Stimulated activated CD4-positive, alpha-beta T cell treated with anti-CD3 and anti-CD28 coated beads, Interleukin-12 subunit alpha, Interleukin-12 subunit beta, amount 100 ng/mL, for 4 hours (primary cell): Measurements from ENCODE around the gene ANKRD18B.
"Not testable (repeated sequence)": the region's sequence is repeated elsewhere in the genome, so short reads cannot be mapped to it uniquely, and the experiment has no call there.

Experiments used
- DNase-seq: peaks from one replicate; pipeline ENCODE4 v3.0.0-alpha.2; 2020

ANKRD18B gene

GRCh38 chr9:33535541-33535940 is 11.5 kb downstream of the ANKRD18B start:
- no peak for DNase-seq

- DNase-seq = not testable (repeated sequence)
Observed at GRCh38 chr9:33543463-33543862, 19.4 kb downstream of the ANKRD18B start.

- not testable (repeated sequence) for DNase-seq
Observed at GRCh38 chr9:33545715-33546114, 21.7 kb downstream of the ANKRD18B start.

- not testable (repeated sequence) for DNase-seq
Observed at GRCh38 chr9:33548816-33549215, 24.8 kb downstream of the ANKRD18B start.

GRCh38 chr9:33549418-33549817 is 25.4 kb downstream of the ANKRD18B start:
- DNase-seq = not testable (repeated sequence)

GRCh38 chr9:33551183-33551582 is 27.1 kb downstream of the ANKRD18B start:
- not testable (repeated sequence) for DNase-seq

- not testable (repeated sequence) for DNase-seq
Observed at GRCh38 chr9:33552315-33552725, 28.3 kb downstream of the ANKRD18B start.

- DNase-seq = not testable (repeated sequence)
Observed at GRCh38 chr9:33560217-33560616, 36.2 kb downstream of the ANKRD18B start.

- DNase-seq = not testable (repeated sequence)
Observed at GRCh38 chr9:33562196-33562595, 38.1 kb downstream of the ANKRD18B start.

- not testable (repeated sequence) for DNase-seq
Observed at GRCh38 chr9:33567776-33568175, 43.7 kb downstream of the ANKRD18B start.

- DNase-seq = not testable (repeated sequence)
Observed at GRCh38 chr9:33577786-33578185, 53.7 kb downstream of the ANKRD18B start.

- DNase-seq = not testable (repeated sequence)
Observed at GRCh38 chr9:33579996-33580395, 55.9 kb downstream of the ANKRD18B start.

GRCh38 chr9:33582686-33583085 is 58.6 kb downstream of the ANKRD18B start:
- not testable (repeated sequence) for DNase-seq

- DNase-seq = not testable (repeated sequence)
Observed at GRCh38 chr9:33586128-33586527, 62.1 kb downstream of the ANKRD18B start.

- DNase-seq = not testable (repeated sequence)
Observed at GRCh38 chr9:33587799-33588198, 63.7 kb downstream of the ANKRD18B start.

- not testable (repeated sequence) for DNase-seq
Observed at GRCh38 chr9:33588876-33589275, 64.8 kb downstream of the ANKRD18B start.

- not testable (repeated sequence) for DNase-seq
Observed at GRCh38 chr9:33590857-33591256, 66.8 kb downstream of the ANKRD18B start.

- not testable (repeated sequence) for DNase-seq
Observed at GRCh38 chr9:33596974-33597373, 72.9 kb downstream of the ANKRD18B start.

- DNase-seq = not testable (repeated sequence)
Observed at GRCh38 chr9:33597386-33597785, 73.3 kb downstream of the ANKRD18B start.

GRCh38 chr9:33598796-33599379 is 74.8 kb downstream of the ANKRD18B start:
- not testable (repeated sequence) for DNase-seq

GRCh38 chr9:33600911-33601310 is 76.9 kb downstream of the ANKRD18B start:
- DNase-seq = not testable (repeated sequence)

- not testable (repeated sequence) for DNase-seq
Observed at GRCh38 chr9:33604249-33604648, 80.2 kb downstream of the ANKRD18B start.

GRCh38 chr9:33604936-33605335 is 80.9 kb downstream of the ANKRD18B start:
- not testable (repeated sequence) for DNase-seq

GRCh38 chr9:33611358-33611757 is 87.3 kb downstream of the ANKRD18B start:
- no peak for DNase-seq

GRCh38 chr9:33612410-33612809 is 88.4 kb downstream of the ANKRD18B start:
- DNase-seq = not testable (repeated sequence)
